ENCODE results near the gene GCLM.
"Not testable (repeated sequence)": the region's sequence is repeated elsewhere in the genome, so short reads cannot be mapped to it uniquely, and the experiment has no call there.

The GCLM gene

GRCh38 chr1:93888900-93889299, 20.3 kb downstream of the GCLM start:
- no peak for DNase-seq (ENCODE audit: low spot score)

GRCh38 chr1:93882269-93882668, 27.0 kb downstream of the GCLM start:
- DNase-seq (ENCODE audit: low spot score), result no peak

- no peak for DNase-seq (ENCODE audit: low spot score)
These were observed 28.5 kb downstream of the GCLM start for GRCh38 chr1:93880731-93881130.

GRCh38 chr1:93878889-93879586, 30.2 kb downstream of the GCLM start, which contains the start of gene DNTTIP2:
TSS of gene DNTTIP2 (minus strand) at chr1:93879206. CDS start at chr1:93879148, 58 bp downstream.
- peak; percentile 97 for DNase-seq (ENCODE audit: low spot score)

- peak; percentile 59 for DNase-seq (ENCODE audit: low spot score)
These were observed 30.7 kb downstream of the GCLM start for GRCh38 chr1:93878501-93878888.

GRCh38 chr1:93877529-93877928, 31.7 kb downstream of the GCLM start:
- DNase-seq (ENCODE audit: low spot score), result no peak

GRCh38 chr1:93876244-93876643, 33.0 kb downstream of the GCLM start:
- DNase-seq (ENCODE audit: low spot score), result no peak

GRCh38 chr1:93874025-93874651, 35.1 kb downstream of the GCLM start:
- DNase-seq (ENCODE audit: low spot score), result peak; percentile 21

- DNase-seq (ENCODE audit: low spot score), result no peak
These were observed 37.9 kb downstream of the GCLM start for GRCh38 chr1:93871366-93871765.

GRCh38 chr1:93869653-93870052, 39.6 kb downstream of the GCLM start:
- DNase-seq (ENCODE audit: low spot score), result no peak

GRCh38 chr1:93868492-93868891, 40.7 kb downstream of the GCLM start:
- not testable (repeated sequence) for DNase-seq (ENCODE audit: low spot score)

- no peak for DNase-seq (ENCODE audit: low spot score)
These were observed 44.0 kb downstream of the GCLM start for GRCh38 chr1:93865253-93865652.

- no peak for DNase-seq (ENCODE audit: low spot score)
These were observed 45.1 kb downstream of the GCLM start for GRCh38 chr1:93864175-93864574.

GRCh38 chr1:93857653-93858052, 51.6 kb downstream of the GCLM start:
- not testable (repeated sequence) for DNase-seq (ENCODE audit: low spot score)

GRCh38 chr1:93855983-93856382, 53.2 kb downstream of the GCLM start:
- DNase-seq (ENCODE audit: low spot score), result not testable (repeated sequence)

GRCh38 chr1:93853940-93854339, 55.3 kb downstream of the GCLM start:
- DNase-seq (ENCODE audit: low spot score), result no peak

GRCh38 chr1:93851878-93852277, 57.4 kb downstream of the GCLM start:
- DNase-seq (ENCODE audit: low spot score), result no peak

- no peak for DNase-seq (ENCODE audit: low spot score)
These were observed 57.9 kb downstream of the GCLM start for GRCh38 chr1:93851327-93851712.

- DNase-seq (ENCODE audit: low spot score), result not testable (repeated sequence)
These were observed 58.4 kb downstream of the GCLM start for GRCh38 chr1:93850687-93851326.

GRCh38 chr1:93848350-93848883, 60.8 kb downstream of the GCLM start:
- no peak for DNase-seq (ENCODE audit: low spot score)

- peak; percentile 68 for DNase-seq (ENCODE audit: low spot score)
These were observed 61.4 kb downstream of the GCLM start for GRCh38 chr1:93847811-93848288.

- peak; percentile 77 for DNase-seq (ENCODE audit: low spot score)
These were observed 62.0 kb downstream of the GCLM start for GRCh38 chr1:93846992-93847810.
